B cell (primary cell): ENCODE data around the gene TMEM255B.

Source experiments
- EZH2 ChIP-seq: IDR thresholded peaks from 2 replicates; pipeline ENCODE4 v1.6.1; 2012; ENCODE audit warnings: borderline replicate concordance, low read depth, mild to moderate bottlenecking, moderate library complexity, low read length; ENCODE audit not compliant: insufficient read depth, poor library complexity, severe bottlenecking
- TF ChIP-seq, protein P1 (sequence below): fragments of 200-600 bp; IDR thresholded peaks from one replicate; pipeline ENCODE4 v1.8.0; 2022; ENCODE audit warnings: antibody characterized with exemption, mild to moderate bottlenecking

DNA sequence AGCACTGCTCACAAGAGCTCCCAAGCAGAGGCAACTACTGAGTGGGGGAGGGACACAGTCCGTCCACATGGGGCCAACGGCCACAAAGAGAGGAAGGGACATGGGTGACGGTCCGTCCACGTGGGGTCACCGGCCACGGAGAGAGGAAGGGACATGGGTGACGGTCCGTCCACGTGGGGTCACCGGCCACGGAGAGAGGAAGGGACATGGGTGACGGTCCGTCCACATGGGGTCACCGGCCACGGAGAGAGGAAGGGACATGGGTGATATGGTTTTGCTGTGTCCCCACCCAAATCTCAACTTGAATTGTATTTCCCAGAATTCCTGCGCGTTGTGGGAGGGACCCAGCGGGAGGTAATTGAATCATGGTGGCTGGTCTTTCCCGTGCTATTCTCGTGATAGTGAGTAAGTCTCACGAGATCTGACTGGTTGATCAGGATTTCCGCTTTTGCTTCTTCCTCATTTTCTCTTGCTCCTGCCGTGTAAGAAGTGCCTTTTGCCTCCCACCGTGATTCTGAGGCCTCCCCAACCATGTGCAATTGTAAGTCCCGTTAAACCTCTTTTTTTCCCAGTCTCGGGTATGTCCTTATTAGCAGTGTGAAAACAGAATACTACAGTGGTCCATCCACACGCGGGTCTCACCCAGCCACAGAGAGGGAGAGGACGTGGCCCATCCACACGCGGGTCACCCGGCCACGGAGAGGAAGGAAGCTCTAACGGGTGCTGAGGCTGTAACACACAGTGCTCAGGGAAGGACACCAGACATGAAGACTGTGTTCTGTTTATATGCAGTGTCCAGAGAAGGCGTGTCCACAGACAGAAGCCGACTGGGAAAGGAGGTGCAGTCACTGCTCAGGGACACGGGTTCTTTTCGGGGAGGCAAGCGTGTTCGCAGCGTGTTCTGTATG lies 56.4 kb downstream of the TMEM255B start:
- TF ChIP-seq, protein P1, sequence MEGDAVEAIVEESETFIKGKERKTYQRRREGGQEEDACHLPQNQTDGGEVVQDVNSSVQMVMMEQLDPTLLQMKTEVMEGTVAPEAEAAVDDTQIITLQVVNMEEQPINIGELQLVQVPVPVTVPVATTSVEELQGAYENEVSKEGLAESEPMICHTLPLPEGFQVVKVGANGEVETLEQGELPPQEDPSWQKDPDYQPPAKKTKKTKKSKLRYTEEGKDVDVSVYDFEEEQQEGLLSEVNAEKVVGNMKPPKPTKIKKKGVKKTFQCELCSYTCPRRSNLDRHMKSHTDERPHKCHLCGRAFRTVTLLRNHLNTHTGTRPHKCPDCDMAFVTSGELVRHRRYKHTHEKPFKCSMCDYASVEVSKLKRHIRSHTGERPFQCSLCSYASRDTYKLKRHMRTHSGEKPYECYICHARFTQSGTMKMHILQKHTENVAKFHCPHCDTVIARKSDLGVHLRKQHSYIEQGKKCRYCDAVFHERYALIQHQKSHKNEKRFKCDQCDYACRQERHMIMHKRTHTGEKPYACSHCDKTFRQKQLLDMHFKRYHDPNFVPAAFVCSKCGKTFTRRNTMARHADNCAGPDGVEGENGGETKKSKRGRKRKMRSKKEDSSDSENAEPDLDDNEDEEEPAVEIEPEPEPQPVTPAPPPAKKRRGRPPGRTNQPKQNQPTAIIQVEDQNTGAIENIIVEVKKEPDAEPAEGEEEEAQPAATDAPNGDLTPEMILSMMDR, result no peak
- TF ChIP-seq EZH2, result no peak
